Measurements from ENCODE around the gene CTNNAL1.
"Not testable (repeated sequence)": the region's sequence is repeated elsewhere in the genome, so short reads cannot be mapped to it uniquely, and the experiment has no call there.

Gene CTNNAL1

DNA sequence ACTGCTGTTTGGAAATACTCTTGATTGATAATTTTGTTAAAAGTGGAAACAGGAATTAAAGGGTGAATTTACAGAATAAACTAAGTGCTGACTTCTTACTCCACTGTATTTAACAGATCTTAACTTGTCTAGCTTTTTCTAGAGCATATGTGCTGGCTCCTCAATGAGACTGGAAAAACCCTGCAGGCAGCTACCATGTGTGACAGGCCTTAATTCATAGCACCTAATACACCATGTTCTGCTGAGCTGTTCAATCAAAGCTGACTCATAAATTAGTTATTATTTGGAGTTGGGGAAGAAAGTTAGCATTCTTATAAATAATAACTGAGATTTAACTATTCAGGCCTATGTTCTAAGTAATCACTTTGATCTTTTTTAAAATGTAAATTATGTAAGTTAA lies 29.4 kb downstream of the CTNNAL1 start:
- DNase-seq (no peak), ATAC-seq (no peak)

DNA sequence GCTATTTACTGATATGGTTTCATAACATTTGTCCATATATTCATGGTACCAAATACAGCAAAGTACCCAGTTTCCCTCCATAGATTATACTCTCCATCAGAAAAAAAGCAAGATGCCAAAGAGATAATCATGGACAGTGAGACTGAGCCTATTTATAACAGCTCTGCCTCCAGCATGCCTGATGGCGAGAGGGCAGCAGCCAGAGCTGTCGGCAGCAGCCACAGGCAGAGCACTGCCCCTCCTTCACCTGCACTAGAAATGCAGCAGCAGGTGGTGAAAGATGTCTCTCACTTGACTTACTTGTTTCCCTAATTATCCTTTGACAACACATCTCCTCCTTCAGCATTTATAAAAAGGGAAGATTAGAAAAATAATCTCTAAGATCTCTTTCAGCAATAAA lies 32.4 kb downstream of the CTNNAL1 start:
- ATAC-seq, result no peak
- DNase-seq, result no peak

DNA sequence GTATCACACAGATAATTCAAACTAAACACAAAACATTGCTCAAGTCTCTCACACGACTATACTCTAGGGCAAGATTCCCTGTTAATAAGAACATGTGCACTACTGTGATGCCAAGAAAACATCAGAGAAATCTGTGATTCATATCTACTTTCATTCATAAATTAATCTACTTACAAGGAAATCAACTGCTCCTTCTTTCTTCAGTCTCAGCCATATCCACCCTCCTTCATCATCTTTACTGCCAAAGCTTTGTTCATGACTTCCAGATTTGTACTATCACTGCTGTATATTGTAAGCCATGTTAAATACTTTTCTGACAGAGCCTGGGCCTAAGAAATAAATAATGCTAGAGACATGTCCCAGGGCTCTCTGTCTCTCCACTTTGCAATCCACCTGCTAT lies 35.1 kb downstream of the CTNNAL1 start:
- DNase-seq (no peak), ATAC-seq (no peak)

DNA sequence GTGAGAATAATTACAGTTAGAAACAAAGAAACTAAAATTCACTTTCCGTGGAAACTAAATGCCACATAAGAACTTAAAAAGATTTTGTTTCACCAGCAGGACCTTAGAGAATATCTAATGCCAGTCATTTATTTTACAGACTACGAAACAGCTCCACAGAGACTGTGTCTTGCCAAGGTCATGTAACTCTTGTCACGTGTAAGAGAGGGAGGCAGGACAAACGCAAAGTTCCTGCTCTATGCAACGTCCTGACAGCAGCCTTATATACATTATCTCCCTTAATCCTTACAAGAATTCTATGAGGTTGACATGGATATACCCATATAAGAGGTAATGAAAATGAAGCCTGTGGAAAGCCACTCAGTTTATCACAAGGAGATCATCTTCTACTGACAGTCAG lies 39.4 kb downstream of the CTNNAL1 start:
- no peak for DNase-seq
- no peak for ATAC-seq

DNA sequence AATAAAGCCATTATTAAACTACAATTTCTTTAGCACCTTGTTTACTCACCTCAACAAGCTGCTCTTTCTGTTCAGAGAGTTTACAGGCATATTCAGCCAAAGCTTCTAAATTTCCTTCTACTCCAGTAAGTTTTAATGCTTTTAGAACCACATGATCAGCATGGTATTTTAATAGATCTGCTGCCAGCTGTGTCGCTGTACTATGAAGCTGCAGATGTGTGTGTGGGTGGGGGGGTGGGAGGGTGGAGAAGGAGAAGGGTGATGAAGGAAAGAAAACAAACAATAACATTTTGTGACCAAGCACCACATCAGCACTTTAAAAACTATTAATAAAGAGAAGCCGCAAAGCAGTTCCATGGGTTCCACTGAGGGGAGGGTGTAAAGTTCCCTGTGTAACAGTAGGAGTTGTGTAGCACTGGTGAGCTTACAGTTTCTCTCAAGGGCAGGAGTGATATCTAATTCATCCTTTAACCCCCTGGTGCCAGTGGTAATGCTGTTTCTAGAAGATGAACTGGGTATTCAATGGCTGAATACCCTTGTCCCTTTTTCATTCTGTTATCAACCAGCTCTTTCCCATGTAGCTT lies 40.6 kb downstream of the CTNNAL1 start:
- ATAC-seq (no peak), DNase-seq (no peak)

DNA sequence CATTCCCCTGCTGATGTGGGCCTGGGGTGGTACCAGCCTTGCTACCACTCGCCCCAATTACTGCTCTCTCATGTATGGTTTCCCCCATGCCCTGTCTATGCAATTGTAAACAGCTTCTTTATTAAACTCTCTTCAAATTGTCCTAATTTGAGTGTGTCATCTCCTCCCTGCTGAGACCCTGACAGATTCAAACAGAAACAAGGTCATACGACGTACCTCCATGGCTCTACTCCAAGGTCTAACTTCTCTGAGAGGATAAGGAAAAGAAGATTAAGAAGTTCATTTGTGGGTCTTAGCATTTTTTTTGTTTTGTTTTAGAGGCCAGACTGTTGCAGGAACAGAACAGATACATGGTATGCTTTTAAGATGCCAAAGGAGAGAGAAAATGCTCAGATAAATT lies 41.1 kb downstream of the CTNNAL1 start:
- ATAC-seq (no peak), DNase-seq (no peak)

DNA sequence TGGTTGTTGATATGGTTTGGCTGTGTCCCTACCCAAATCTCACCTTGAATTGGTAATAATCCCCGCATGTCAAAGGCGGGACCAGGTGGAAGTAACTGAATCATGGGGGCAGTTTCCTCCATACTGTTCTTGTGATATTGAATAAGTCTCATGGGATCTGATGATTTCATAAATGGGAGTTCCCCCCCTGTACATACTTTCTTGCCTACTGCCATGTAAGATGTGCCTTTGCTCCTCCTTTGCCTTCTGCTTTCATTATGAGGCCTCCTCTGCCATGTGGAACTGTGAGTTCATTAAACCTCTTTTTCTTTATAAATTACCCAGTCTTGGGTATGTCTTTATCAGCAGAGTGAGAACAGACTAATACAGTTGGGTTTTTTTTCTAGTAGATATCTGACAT lies 41.9 kb downstream of the CTNNAL1 start:
- not testable (repeated sequence) for DNase-seq, ATAC-seq

DNA sequence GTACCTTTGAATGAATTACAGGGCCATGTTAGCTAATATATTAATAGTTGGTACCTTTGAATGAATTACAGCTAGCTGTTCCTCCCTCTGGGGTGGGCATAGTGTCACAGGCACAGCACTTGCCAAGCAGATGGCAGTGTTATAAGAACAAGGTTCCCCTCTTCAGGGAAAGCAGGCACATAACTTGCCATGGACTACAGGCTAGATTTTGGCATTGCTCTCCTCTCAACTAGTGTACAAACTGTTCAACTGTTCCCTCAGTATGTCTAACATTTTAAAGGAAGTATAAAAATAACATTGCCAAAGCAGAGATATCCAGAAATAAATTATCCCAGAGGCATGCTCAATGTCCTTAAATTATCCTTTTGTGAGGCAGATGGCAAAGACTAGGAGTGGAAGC lies 45.4 kb downstream of the CTNNAL1 start:
- no peak for DNase-seq
- no peak for ATAC-seq

DNA sequence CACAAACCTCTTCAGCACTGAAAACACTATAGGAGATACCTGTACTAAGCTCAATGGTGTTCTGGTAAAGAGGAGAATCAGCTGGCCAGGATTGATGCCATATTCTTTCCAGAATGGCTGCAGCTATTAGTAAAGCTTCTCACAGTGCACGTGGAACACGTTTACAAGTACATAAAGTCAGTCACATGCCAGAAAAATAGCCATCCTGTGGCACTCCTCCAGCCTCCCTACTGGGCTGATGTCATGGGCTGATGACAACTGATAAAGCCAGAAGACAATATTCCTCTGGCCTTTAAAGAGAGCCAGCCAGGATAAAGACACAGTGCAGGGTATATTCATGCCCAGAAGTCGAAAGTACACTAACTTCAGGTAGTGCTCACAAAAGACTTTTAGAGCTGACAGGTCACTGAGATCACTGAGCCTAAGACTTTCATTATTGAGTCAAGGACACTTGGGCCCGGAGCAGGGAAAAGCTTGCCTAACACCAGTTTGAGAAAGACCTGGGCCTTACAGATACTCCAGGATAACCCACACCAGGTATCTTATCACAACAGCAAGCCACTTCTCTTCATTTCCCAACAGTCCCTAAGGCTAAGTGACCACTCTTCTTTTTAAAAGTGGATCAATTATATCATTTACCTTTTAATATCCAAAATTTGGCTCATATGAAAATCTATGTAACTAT lies 49.7 kb downstream of the CTNNAL1 start:
- no peak for DNase-seq
- ATAC-seq, result no peak

DNA sequence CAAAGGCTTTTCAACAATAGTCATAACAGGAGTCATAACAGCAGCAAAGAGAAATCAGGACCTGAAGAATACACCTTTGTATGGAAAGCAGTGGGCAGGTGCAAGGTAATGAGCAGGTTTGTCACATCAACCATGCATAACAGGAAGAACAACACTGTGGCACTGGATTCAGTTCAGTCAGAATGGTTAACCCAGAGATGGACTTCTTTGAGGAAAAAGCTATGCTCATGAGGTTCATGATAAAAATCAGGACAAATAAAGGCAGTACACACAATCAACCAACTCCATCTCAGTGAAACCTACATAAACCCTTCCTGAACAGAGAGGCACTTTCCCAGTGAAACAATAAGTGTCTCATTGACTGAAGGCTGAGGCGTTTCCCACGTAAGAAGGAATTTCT lies 52.1 kb downstream of the CTNNAL1 start:
- no peak for ATAC-seq

DNA sequence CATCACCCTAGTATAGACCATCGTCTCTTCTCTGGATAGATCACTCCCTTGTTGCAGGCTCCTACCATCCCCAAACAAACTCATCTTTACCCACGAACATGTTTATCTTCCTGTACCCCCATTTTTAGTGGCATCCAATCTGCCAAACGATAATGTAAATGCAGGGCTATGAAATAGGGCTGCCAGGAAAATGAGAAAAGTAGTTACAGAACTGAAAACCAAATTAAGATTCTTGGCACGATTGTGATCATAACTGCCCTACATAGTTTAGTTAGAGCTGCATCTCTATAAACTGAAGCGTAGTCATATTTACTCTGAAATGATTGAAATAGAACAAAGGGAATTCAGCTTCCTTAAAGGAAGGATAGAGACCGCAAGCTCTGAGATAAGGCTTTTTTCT lies 53.0 kb downstream of the CTNNAL1 start:
- ATAC-seq (no peak), DNase-seq (no peak)

More for the DNA sequence above, 52.1 kb downstream of the CTNNAL1 start:
- no peak for DNase-seq

DNA sequence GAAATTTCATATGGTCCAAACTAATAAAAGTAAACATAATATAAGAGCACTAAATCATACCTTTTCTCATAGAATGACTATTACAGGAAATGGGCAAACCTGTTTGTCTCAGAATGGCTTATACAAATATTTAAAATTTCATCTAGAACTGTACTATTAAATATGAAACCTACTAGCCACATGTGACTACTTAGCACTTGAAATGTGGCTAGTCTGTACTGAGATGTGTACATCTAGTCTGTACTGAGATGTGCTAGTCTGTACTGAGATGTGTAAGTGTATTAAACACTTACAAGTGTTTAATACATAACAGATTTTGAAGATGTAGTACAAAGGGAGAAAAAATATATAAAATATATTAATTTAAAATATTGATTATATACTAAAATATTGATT lies 56.7 kb downstream of the CTNNAL1 start:
- ATAC-seq, result no peak
- no peak for DNase-seq

DNA sequence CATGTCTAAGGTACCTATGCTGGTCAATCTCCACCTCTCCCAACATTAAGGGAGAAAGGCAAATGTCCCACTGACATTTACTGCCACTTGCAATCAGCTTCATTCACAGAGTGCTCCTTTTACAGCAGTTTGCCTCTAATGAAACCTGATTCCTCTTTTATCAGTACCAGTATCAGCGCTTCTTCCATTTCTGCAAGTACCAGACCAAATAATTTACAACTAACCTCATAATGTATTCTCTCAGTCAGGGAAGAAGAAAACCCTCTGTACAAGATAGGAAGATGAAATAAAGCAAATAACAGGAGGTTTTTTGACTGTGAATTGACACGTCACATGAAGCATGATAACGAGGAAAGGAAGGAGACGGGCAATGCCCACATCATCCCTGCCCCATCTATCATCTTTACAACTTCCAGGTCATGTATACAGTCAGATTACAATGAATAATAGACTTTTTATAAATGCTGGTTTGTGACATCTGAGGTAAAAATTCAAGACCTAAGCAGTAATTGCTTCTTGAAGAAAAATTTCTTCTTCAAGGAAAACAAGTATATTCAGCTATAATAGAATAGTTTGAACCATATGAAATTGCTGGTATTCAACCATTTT lies 57.2 kb downstream of the CTNNAL1 start:
- DNase-seq, result no peak
- no peak for ATAC-seq

DNA sequence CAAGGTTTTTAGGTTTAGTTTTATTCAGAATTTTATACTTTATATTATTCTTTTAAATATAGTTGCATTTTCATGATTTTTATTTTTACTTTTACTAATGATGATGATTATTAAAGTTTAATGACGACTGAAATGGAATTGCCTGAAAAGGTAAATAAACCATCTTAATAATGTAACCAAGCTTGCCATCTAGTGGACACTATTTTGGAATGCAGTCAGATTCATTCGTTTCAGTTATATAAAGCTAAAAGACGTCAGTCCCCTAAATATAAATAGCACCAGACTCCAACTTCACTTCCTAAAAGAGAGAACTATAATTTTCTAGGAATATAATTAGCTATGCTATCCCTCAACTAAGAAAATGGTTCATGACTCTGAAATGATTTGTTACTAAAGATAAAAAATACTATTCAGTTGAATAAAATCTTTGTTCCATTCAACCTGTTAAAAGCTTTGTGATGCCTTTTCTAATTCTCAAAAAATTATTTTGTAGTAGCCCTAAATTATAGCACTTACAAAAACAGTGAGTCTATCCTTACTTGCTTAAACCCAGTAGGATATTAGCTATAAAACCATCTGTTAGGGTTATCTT lies 59.2 kb downstream of the CTNNAL1 start:
- no peak for DNase-seq
- ATAC-seq, result no peak

DNA sequence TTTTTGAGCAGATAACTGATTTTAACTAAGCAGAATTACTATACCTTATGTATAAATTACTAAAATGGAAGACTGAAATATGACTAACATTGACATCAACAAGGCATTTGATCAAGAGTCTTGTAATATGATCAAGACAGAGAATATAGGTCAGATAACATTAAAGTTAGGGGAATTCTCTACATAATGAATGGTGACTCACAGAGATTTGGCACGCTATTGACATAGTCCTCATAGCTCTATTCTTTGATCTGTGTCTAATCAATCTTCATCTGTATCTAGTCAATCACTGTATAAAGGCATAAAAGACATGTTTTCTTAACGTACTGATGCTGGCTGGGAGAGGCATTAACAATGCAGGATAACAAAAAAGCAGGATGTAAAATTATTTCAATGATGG lies 61.7 kb downstream of the CTNNAL1 start:
- ATAC-seq, result no peak

DNA sequence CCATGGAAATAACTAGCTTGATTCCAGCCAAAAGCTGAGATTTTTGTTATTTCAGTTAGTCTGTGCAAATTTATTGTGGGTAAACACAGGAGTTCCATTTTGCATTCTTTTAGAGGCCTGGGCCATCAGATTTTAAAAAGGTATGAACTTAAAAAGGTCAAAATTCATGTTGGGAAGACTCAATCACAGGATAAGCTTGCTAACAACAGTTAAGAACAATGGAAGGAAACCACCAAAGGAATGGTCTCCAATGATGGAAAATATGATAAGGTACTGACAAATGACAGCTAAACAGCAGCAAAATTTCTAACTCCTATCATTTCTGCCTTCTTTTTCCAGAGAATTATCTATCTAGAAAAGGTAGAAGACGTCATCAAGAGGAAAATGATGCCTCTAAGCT lies 63.1 kb downstream of the CTNNAL1 start:
- no peak for DNase-seq
- no peak for ATAC-seq

More for the DNA sequence above, 61.7 kb downstream of the CTNNAL1 start:
- no peak for DNase-seq

DNA sequence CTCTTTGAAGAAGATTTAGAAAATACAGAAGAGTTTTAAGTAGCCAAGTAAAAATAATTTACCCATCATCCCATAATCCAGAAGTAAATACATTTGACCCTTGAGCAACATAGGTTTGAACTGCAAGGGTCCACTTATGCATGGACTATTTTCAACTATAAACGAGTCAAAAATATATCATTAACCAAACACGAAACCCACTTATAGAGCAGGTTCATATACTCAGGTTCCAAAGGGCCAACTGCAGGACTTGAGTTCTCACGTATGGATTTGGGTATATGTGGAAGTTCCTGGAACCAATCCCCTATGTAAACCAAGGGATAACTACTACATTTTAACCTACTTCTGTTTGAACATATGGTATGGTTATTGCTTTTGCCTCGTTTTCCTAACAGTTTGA lies 73.3 kb downstream of the CTNNAL1 start:
- no peak for DNase-seq
- ATAC-seq, result no peak

DNA sequence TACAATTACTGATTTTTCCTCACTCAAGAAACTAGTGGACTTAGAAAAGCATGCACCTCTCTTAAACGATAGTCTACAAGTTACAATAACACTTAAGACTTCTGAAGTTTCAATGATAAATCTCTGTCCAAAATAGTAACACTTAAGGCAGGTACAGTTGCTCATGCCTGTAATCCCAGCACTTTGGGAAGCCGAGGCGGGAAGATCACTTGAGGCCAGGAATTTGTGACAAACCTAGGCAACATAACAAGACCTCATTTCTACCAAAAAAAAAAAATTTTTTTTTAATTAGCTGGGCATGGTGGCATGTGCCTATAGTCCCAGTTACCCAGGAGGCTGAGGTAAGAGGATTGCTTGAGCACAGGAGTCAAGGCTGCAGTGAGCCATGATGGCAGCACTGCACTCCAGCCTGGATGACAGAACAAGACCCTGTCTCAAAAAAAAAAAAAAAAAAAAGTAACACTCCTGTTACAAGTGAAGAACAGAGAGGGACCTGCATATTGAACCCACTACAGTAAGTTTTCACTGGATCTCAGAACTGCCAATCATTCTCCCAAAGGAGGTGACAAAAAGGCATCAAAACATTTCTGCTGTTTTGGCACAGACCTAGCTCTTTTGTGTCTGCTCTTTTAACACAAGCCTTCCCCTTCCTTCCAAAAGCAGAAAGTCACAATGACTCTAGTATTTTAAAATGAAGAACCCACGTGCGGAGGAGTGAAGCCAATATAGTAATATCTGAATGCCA lies 75.6 kb downstream of the CTNNAL1 start:
- ATAC-seq (no peak), DNase-seq (no peak)

DNA sequence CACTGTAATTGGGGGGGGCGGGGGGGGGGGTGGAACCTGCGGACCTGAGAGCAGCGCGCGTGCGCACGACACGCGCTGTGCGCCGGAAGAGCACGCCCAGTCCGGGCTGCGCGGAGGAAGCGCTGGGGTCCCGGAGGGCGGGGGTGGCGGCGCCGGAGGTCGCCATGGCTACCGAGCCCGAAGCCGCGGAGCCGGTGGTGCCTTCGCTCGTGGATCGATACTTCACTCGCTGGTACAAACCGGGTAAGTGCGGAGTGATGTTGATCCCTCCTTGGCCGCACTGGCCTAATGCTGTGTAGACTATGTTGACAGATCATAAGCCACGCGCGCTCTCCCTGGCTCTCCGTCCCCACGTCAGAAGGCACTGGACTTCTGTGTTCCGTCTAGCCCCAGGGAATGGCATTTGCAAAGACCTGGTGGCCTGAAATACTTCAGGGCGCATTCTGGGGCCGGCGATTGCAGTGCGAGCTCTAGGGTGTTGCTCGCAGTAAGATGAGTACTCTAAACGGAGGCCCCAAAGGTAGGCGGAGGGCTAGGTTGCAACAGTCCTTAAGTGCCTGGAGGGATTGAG lies 78.9 kb downstream of the CTNNAL1 start, which contains the start of gene ABITRAM:
TSS of gene ABITRAM (plus strand) at position 78 of the 571 bp plus-strand sequence. CDS start at position 165, 87 bp downstream.
- peak; percentile 82 for ATAC-seq

DNA sequence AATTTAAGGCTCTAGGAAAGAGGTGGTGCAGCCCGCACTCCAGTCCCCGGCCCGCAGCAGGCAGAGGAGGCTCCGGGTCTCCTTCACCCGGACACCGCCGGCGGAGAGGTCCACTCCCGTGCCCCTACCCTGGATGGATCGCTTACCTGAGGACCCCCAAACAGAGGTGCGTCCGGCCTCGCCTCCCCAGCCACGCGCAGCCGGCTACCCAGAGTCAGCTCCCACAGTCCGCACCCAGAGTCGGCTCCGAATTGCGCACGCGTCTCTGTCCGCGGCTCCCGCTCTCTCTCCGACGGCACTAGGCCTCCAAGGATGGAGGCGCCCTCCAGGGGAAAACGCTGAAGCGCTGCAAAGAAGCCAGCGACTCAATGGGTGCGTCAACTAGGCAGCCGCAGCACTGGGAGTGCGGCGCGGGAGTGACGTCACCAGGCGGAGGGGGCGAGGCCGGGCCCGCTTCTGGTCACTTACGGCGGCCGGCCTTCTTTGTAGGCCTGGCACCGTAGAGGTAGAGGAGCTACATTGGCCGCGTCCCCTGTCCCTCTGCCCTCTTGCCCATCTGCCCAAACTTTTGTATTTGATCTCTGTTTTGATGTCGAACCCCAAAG lies 79.5 kb downstream of the CTNNAL1 start, which contains the start of gene ELP1:
TSS of gene ELP1 (minus strand) at position 407 of the 605 bp plus-strand sequence. CDS start 2,978 bp downstream, outside the sequence.
- DNase-seq, result peak; percentile 95
- peak; percentile 90 for ATAC-seq

More for the DNA sequence above, 78.9 kb downstream of the CTNNAL1 start, which contains the start of gene ABITRAM:
- DNase-seq, result peak; percentile 77

DNA sequence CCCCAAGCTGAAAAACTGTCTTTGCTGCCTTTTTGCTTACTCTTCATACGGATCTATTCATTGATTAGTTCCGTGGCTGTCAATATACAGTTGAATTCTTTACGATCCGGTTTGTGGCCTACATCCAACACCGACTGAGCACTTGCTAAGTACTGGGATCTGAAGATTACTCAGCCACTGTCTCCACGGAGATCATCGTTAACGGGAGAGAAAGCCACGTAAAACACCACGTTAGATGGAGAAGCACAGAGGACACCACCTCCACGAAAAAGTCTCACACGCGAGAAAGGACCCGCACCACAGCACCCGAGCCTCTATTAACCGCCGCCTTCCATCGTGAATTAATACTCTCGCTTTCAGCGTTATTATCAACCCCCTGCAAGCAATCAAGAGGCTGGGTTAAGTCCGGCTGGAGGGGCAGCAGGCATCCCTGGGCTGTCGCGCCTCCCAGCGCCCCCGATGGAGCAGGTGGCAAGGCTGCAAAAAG lies 80.0 kb downstream of the CTNNAL1 start:
- no peak for DNase-seq
- ATAC-seq, result no peak

Data from stimulated activated naive CD8-positive, alpha-beta T cell treated with anti-CD3 and anti-CD28 coated beads, Interleukin-15, Interleukin-2, amounts not matched to agents 100 U/mL and 50 U/mL, for 24 hours (primary cell).